ENCODE data around the gene LAMB4.
A peak's percentile ranks its signal among the peaks of the same experiment; 100 is the strongest.

GRCh38 chr7:108016841-108017775, 113.1 kb downstream of the LAMB4 start:
- TF ChIP-seq CTCF (IDR thresholded peaks at IDR 0.05) (peak; percentile 18 to 63 (median 50)), POLR2A (IDR thresholded peaks at IDR 0.05) (no peak)

Measured in body of pancreas (tissue), 4 donors.